ENCODE data around the gene SIGLEC6.

DNA sequence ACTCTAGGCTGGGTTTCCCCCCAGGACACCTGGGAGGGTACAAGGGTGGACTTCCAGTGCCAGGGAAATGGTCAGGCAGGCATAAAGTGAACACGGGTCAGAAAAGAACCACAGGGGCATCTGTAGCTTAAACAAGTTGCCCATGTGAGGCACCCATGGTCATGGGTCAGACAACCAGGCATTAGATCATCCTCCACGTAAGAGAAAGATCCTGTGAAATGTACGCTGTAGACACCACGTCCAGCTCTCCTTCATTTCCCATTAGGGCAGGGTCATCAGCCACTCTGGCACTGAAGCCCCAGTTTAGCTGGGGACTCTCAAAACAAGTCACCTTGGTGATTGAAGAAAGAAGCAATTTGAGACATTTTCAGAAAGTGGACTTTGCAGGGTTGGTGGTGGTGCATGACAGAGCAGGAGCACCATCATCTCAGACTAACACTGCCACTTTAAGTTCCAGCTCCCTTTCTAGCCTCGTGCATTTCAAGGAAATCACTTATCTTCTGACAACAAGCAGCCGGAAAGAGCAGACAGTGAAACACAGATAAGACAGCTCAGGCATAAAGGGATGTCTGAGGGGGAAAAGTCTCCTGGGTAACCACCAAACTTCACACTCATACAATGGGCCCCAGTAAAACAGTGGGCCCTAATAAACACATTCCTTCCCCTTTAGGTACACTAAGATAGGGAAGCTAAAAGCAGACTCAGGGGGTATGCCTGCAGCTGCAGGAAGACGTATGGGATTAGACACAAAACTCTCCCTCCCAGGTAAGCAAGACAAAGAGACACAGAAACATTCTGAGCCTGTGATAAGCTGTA is 16.1 kb upstream of the SIGLEC6 start:
- no peak for TF ChIP-seq POLR2A (IDR thresholded peaks at IDR 0.05)
- TF ChIP-seq, protein P1, sequence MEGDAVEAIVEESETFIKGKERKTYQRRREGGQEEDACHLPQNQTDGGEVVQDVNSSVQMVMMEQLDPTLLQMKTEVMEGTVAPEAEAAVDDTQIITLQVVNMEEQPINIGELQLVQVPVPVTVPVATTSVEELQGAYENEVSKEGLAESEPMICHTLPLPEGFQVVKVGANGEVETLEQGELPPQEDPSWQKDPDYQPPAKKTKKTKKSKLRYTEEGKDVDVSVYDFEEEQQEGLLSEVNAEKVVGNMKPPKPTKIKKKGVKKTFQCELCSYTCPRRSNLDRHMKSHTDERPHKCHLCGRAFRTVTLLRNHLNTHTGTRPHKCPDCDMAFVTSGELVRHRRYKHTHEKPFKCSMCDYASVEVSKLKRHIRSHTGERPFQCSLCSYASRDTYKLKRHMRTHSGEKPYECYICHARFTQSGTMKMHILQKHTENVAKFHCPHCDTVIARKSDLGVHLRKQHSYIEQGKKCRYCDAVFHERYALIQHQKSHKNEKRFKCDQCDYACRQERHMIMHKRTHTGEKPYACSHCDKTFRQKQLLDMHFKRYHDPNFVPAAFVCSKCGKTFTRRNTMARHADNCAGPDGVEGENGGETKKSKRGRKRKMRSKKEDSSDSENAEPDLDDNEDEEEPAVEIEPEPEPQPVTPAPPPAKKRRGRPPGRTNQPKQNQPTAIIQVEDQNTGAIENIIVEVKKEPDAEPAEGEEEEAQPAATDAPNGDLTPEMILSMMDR (IDR thresholded peaks at IDR 0.05 in 4 of 5, conservative IDR thresholded peaks at IDR 0.05 in 1 of 5): no peak
